ENCODE data around the gene MOB4. TPM values are rescaled to one million over a fixed set of nuclear protein-coding genes. Genes with fewer than 3 reads are reported as not detected.
A peak's percentile ranks its signal among the peaks of the same experiment; 100 is the strongest.

The MOB4 gene
- total RNA-seq, 1 experiment from 2014 or later: 20.5 TPM

DNA sequence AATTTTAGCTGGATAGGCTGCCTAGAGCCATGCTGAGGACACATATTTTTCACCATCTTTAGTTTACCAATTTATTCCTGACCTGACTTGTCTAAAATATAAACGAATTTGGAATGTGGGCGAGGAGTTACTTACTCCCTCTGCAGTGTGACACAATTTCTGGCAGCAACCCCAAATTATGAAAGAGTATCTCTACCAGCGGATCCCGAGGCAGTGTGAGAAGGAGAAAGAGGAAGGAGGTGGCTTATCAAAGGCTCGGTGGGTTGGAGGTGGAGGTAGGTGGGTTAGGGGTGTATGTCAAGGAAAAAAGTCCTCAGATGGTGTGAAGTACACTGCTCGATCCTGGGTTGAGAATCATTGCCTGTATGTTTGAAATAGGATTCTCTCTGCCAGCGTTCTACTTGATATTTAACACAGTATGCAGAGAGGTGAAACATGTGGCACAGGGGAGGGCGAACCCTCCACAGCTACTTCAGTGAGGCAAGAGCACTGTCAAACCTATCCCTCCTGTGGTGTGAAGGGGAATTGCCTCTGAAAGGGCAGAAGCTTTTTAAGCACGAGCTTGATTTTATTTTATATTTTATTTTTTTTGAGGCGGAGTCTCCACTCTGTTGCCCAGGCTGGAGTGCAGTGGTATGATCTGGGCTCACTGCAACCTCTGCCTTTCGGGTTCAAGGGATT, 83.6 kb downstream of the MOB4 start:
- Mint-ChIP-seq H3K9me3 (ENCODE audit: unreplicated experiment) (no peaks in the 10 kb centered on the region), H3K27me3 (ENCODE audit: insufficient read depth, unreplicated experiment) (no peaks in the 10 kb centered on the region), H3K4me3 (ENCODE audit: unreplicated experiment) (peak overlapping the region; percentile 58), H3K36me3 (ENCODE audit: insufficient read depth, unreplicated experiment) (no peaks in the 10 kb centered on the region), H3K27ac (ENCODE audit: low read depth, unreplicated experiment) (peak overlapping the region; percentile 75), H3K4me1 (ENCODE audit: insufficient read depth, unreplicated experiment) (peaks cover 6% of the 10 kb centered on the region)
- ChIA-PET CTCF (interaction anchor here (0.6 to 2.9 kb wide), 13 partner anchors 8 to 696 kb away, joined by 3 to 13 read pairs (median 3); no protein-coding TSS in a partner anchor), POLR2A (interaction anchor here (0.6 to 2.1 kb wide), 12 partner anchors 12 to 957 kb away, joined by 3 to 32 read pairs (median 6); partner anchors contain the start of genes HSPD1, HSPE1, MARS2 and MOB4)
- intact Hi-C loops (cut with micrococcal nuclease): loop anchor here (1.0 to 5.0 kb wide), 2 partner anchors 82 to 99 kb away; partner anchors contain the start of genes HSPE1 and MOB4
- TF ChIP-seq, protein P1, sequence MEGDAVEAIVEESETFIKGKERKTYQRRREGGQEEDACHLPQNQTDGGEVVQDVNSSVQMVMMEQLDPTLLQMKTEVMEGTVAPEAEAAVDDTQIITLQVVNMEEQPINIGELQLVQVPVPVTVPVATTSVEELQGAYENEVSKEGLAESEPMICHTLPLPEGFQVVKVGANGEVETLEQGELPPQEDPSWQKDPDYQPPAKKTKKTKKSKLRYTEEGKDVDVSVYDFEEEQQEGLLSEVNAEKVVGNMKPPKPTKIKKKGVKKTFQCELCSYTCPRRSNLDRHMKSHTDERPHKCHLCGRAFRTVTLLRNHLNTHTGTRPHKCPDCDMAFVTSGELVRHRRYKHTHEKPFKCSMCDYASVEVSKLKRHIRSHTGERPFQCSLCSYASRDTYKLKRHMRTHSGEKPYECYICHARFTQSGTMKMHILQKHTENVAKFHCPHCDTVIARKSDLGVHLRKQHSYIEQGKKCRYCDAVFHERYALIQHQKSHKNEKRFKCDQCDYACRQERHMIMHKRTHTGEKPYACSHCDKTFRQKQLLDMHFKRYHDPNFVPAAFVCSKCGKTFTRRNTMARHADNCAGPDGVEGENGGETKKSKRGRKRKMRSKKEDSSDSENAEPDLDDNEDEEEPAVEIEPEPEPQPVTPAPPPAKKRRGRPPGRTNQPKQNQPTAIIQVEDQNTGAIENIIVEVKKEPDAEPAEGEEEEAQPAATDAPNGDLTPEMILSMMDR (IDR thresholded peaks at IDR 0.05; ENCODE audit: unreplicated experiment): peak; percentile 25
- DNase-seq (ENCODE audit: unreplicated experiment): peak; percentile 87
- no TSS peak for BruUV-seq (replicated peaks)

DNA sequence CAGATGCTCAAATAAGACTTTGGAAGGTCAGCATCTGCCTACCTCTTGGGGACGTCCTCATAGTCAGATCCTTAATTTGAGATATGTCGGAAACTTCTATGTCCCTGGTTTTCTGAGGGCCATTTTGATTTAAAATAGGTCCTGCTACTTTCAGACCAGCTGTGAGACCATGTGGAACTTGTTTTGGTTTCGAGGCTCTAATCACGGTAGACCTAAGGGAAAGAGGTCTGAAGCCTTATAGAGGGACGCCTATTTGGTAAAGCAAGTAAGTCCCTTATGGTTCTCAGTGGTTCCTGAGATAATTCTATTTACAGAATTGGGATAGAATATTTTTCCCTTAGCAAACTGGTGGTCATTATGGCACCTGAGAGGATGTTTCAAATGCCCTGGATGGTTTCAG, 84.4 kb downstream of the MOB4 start:
- TF ChIP-seq, protein P1 (IDR thresholded peaks at IDR 0.05; ENCODE audit: unreplicated experiment): no peak
- CTCF ChIA-PET: interaction anchor here (0.6 to 2.9 kb wide), 10 partner anchors 9 to 92 kb away, joined by 3 to 13 read pairs (median 4); no protein-coding TSS in a partner anchor
- Mint-ChIP-seq H3K27ac (ENCODE audit: low read depth, unreplicated experiment) (no peak overlapping the region), H3K9me3 (ENCODE audit: unreplicated experiment) (no peaks in the 10 kb centered on the region), H3K4me3 (ENCODE audit: unreplicated experiment) (no peak overlapping the region), H3K36me3 (ENCODE audit: insufficient read depth, unreplicated experiment) (no peaks in the 10 kb centered on the region), H3K4me1 (ENCODE audit: insufficient read depth, unreplicated experiment) (peaks cover 6% of the 10 kb centered on the region), H3K27me3 (ENCODE audit: insufficient read depth, unreplicated experiment) (no peaks in the 10 kb centered on the region)
- POLR2A ChIA-PET: interaction anchor here (1.0 to 2.1 kb wide), 6 partner anchors 13 to 101 kb away, joined by 3 to 32 read pairs (median 21); partner anchors contain the start of genes HSPD1, HSPE1 and MOB4
- no peak for DNase-seq (ENCODE audit: unreplicated experiment)
- BruUV-seq (replicated peaks): no TSS peak
- intact Hi-C loops (cut with micrococcal nuclease): no loop called here

DNA sequence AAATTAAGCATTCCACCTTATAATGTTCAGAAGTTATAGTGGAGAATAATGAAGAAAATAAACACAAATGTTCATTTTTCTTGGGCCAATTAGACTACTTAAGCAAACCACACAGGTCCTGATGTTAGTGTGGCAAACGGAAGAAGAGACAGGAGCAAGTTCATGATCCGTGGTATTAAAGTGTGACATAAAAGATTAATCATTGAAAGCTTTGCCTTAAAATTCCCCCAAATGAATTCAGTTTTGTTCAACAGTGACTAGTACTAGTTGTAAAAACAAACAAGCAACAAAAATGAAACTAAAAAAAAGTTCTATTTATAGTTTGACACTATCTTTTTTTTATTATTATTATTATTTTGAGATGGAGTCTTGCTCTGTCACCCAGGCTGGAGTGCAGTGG, 85.9 kb downstream of the MOB4 start:
- no peak overlapping the region for H3K4me3 Mint-ChIP-seq (ENCODE audit: unreplicated experiment)
- TF ChIP-seq, protein P1 (IDR thresholded peaks at IDR 0.05; ENCODE audit: unreplicated experiment): no peak
- BruUV-seq (replicated peaks): no TSS peak
- H3K27ac Mint-ChIP-seq (ENCODE audit: low read depth, unreplicated experiment): no peak overlapping the region
- peaks cover 6% of the 10 kb centered on the region for H3K4me1 Mint-ChIP-seq (ENCODE audit: insufficient read depth, unreplicated experiment)
- H3K27me3 Mint-ChIP-seq (ENCODE audit: insufficient read depth, unreplicated experiment): no peaks in the 10 kb centered on the region
- H3K36me3 Mint-ChIP-seq (ENCODE audit: insufficient read depth, unreplicated experiment): no peaks in the 10 kb centered on the region
- CTCF ChIA-PET: interaction anchor here (0.6 to 1.2 kb wide), 2 partner anchors 55 to 269 kb away, joined by 3 to 4 read pairs; no protein-coding TSS in a partner anchor
- intact Hi-C loops (cut with micrococcal nuclease): no loop called here
- POLR2A ChIA-PET: interaction anchor here (0.7 to 1.4 kb wide), 5 partner anchors 11 to 150 kb away, joined by 3 to 5 read pairs (median 3); no protein-coding TSS in a partner anchor
- no peaks in the 10 kb centered on the region for H3K9me3 Mint-ChIP-seq (ENCODE audit: unreplicated experiment)
- no peak for DNase-seq (ENCODE audit: unreplicated experiment)

Other genes starting within 250 kb of the MOB4 start
- gene ANKRD44, start 205.3 kb upstream of the MOB4 start, total RNA-seq (2022): 4.4 and 6.9 TPM in 2 replicates
- gene SF3B1, start 81.0 kb upstream of the MOB4 start, total RNA-seq (2022): 179 and 182 TPM in 2 replicates
- gene COQ10B, start 62.5 kb upstream of the MOB4 start, total RNA-seq (2022): 21.3 and 22.8 TPM in 2 replicates
- 681 and 693 TPM in 2 replicates for gene HSPD1, start 16.2 kb upstream of the MOB4 start, total RNA-seq (2022)
- 80.0 and 95.2 TPM in 2 replicates for gene HSPE1, start 15.7 kb upstream of the MOB4 start, total RNA-seq (2022)
- gene RFTN2, start 159.5 kb downstream of the MOB4 start, total RNA-seq (2022): not detected in 2 replicates
- 9.5 and 15.3 TPM in 2 replicates for gene MARS2, start 189.3 kb downstream of the MOB4 start, total RNA-seq (2022)

All from MCF 10A (cell line).